ENCODE measurements around the gene TWIST2.

The TWIST2 gene

DNA sequence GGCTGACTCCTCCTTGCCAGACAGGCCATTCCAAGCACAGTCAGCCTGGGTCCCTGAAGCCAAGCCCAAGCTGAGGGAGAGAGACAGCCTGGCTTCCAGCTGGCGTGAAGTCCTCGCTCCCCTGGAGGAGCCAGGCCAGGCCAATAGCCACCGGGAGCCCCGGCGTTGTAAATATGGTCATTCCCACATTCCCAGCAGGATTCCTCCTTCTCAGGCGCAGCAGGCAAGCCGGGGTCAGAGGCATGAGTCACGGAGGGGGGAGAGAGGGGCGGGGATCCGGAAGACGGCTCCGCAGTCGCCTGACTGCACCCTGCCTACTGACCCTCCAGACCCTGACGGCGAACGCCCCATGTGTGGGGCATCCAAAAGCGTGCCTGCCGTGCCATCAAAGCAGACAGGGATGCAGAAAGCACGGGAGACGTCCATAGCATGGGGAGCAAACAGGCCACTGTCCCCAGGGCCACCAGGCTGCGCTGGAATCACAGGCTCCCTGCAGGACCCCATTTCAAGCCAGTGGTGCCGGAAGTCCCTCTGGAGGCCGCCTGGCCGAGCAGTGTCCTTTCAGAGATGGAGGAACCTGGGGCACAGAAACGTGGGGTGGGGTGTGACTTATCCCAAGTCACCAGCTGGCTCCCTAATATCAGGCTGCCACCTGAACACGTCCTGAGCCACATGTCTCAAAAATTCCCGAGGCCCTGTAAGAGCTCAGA lies 48.2 kb downstream of the TWIST2 start:
- Histone ChIP-seq H3K27me3 (ENCODE audit: control insufficient read depth, insufficient read depth, low read length, poor library complexity, severe bottlenecking) (no peaks in the 10 kb centered on the region), H3K4me3 (ENCODE audit: insufficient read depth, low read depth, low read length) (no peak overlapping the region), H3K27ac (ENCODE audit: insufficient read depth, low read depth, low read length, poor library complexity, severe bottlenecking) (no peak overlapping the region), H3K36me3 (ENCODE audit: control insufficient read depth, insufficient read depth, low read length) (no peaks in the 10 kb centered on the region), H3K9me3 (ENCODE audit: control insufficient read depth, low read length) (no peaks in the 10 kb centered on the region), H3K4me1 (ENCODE audit: control insufficient read depth, insufficient read depth, low read length) (peaks cover 22% of the 10 kb centered on the region)
- 33 to 36% methylated on average over 27 of the region's 27 CpGs for WGBS, 2 experiments

DNA sequence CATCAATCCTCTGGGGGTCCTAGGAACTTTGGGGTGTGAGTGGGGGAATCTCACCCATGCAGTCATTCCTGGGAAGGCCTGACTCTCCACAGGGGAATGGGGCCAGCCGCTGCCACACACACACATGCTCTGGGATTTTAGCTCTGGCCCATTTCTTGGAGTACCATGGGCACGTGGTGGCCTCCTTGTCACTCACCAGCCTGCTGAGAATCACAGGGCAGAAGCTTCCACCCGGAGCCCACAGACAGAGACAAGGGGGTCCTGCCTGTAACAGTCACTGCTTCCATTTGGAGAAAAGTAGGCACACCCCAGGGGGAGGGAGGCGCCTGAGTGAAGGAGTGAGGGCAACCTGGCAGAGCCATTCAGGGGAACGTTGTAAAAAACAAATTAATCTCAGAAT lies 48.8 kb downstream of the TWIST2 start:
- 73 to 78% methylated on average over 5 of the region's 5 CpGs for WGBS, 2 experiments
- no peaks in the 10 kb centered on the region for H3K9me3 ChIP-seq (ENCODE audit: control insufficient read depth, low read length)
- H3K4me3 ChIP-seq (ENCODE audit: insufficient read depth, low read depth, low read length) = no peak overlapping the region
- H3K36me3 ChIP-seq (ENCODE audit: control insufficient read depth, insufficient read depth, low read length) = no peaks in the 10 kb centered on the region
- H3K27ac ChIP-seq (ENCODE audit: insufficient read depth, low read depth, low read length, poor library complexity, severe bottlenecking) = no peak overlapping the region
- H3K27me3 ChIP-seq (ENCODE audit: control insufficient read depth, insufficient read depth, low read length, poor library complexity, severe bottlenecking) = no peaks in the 10 kb centered on the region
- peaks cover 26% of the 10 kb centered on the region for H3K4me1 ChIP-seq (ENCODE audit: control insufficient read depth, insufficient read depth, low read length)

DNA sequence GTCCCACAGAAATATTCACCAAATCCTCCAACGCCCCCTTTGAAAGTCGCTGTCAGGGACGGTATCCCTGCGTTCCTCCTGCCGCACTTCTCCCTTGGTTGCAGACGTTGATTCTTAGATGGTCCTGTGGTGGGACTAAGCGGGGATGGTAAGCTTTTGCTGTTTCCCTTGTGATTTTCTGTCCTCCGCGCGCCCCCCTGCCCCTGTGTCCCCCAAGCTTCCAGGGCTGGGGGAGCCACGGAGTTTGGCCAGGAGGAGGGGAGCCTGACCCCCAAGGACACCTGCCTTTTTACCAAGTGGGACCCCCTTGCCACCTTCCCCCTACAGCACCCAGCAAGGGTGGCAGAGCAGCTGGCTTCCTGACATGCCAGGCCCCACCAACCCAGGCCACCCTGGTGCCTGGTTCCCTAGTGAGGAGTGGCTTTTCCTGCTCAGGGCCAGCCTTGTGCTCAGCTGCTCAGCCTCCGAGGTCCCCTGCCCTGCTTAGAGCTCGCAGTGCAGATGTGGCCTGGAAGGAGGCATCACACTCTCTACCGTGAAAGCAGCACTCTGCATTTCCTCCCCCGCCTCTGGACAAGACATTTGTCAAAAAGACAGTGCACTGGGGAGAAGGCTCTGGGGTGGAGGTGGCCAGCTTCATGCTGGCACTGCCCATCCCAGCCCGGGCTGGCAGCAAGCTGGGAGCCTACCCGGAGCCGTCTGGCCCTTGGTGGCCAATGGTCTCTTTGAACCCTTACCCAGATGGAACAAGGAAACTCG lies 49.4 kb downstream of the TWIST2 start:
- Histone ChIP-seq H3K9me3 (ENCODE audit: control insufficient read depth, low read length) (no peaks in the 10 kb centered on the region), H3K27me3 (ENCODE audit: control insufficient read depth, insufficient read depth, low read length, poor library complexity, severe bottlenecking) (no peaks in the 10 kb centered on the region), H3K4me3 (ENCODE audit: insufficient read depth, low read depth, low read length) (no peak overlapping the region), H3K27ac (ENCODE audit: insufficient read depth, low read depth, low read length, poor library complexity, severe bottlenecking) (no peak overlapping the region), H3K36me3 (ENCODE audit: control insufficient read depth, insufficient read depth, low read length) (no peaks in the 10 kb centered on the region), H3K4me1 (ENCODE audit: control insufficient read depth, insufficient read depth, low read length) (peaks cover 27% of the 10 kb centered on the region)
- WGBS, 2 experiments = 87 to 91% methylated on average over 19 of the region's 19 CpGs

- Histone ChIP-seq H3K4me3 (ENCODE audit: insufficient read depth, low read depth, low read length) (no peak overlapping the region), H3K27ac (ENCODE audit: insufficient read depth, low read depth, low read length, poor library complexity, severe bottlenecking) (no peak overlapping the region), H3K36me3 (ENCODE audit: control insufficient read depth, insufficient read depth, low read length) (no peaks in the 10 kb centered on the region), H3K27me3 (ENCODE audit: control insufficient read depth, insufficient read depth, low read length, poor library complexity, severe bottlenecking) (no peaks in the 10 kb centered on the region), H3K9me3 (ENCODE audit: control insufficient read depth, low read length) (no peaks in the 10 kb centered on the region), H3K4me1 (ENCODE audit: control insufficient read depth, insufficient read depth, low read length) (peaks cover 25% of the 10 kb centered on the region)
- 79 to 82% methylated on average over 7 of the region's 7 CpGs for WGBS, 2 experiments
Measured at GRCh38 chr2:238897911-238898311, 50.0 kb downstream of the TWIST2 start.

DNA sequence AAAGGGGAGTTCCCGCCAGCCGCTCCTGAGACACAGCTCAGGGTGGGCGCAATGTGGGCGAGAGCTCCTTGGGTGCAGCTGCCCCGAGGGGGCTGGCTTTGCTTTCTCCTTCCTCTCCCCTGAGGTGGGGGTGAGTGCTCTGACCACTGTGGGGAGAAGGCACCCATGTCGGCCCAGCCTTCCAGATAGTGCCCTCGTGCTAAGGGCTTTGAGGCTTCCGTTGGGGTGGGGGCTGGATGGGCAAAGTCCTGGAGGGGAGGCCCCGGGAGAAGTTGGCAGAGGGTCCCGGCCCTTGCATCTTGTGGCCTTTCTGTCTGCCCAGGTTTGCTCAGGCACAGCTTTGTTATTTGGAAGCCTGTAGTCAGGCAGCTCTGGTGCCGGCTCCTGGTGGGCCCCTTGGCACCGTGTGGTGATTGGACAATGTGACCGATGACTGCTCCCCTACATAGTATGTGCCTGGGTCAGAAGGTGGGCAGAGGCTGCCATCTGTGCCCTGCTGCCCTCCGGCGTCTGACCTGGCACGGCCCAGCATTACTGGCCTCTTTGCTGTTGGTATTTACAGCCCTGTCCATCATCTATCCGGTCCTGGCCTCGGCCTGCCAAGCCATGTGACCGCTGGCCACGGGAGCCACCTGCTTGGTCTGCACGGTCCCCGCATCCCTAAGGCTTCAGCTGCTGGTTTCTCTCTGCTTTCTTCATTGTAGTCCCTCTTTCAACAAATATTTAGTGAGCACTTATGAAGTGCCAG lies 50.8 kb downstream of the TWIST2 start:
- H3K27me3 ChIP-seq (ENCODE audit: control insufficient read depth, insufficient read depth, low read length, poor library complexity, severe bottlenecking) = no peaks in the 10 kb centered on the region
- no peaks in the 10 kb centered on the region for H3K36me3 ChIP-seq (ENCODE audit: control insufficient read depth, insufficient read depth, low read length)
- no peak overlapping the region for H3K4me3 ChIP-seq (ENCODE audit: insufficient read depth, low read depth, low read length)
- peaks cover 22% of the 10 kb centered on the region for H3K4me1 ChIP-seq (ENCODE audit: control insufficient read depth, insufficient read depth, low read length)
- H3K9me3 ChIP-seq (ENCODE audit: control insufficient read depth, low read length) = no peaks in the 10 kb centered on the region
- H3K27ac ChIP-seq (ENCODE audit: insufficient read depth, low read depth, low read length, poor library complexity, severe bottlenecking) = no peak overlapping the region
- 93 to 95% methylated on average over 22 of the region's 22 CpGs for WGBS, 2 experiments

GRCh38 chr2:238899386-238899785 lies 51.5 kb downstream of the TWIST2 start:
- 89 to 91% methylated on average over 7 of the region's 7 CpGs for WGBS, 2 experiments
- Histone ChIP-seq H3K27ac (ENCODE audit: insufficient read depth, low read depth, low read length, poor library complexity, severe bottlenecking) (no peak overlapping the region), H3K4me1 (ENCODE audit: control insufficient read depth, insufficient read depth, low read length) (peaks cover 22% of the 10 kb centered on the region), H3K9me3 (ENCODE audit: control insufficient read depth, low read length) (no peaks in the 10 kb centered on the region), H3K36me3 (ENCODE audit: control insufficient read depth, insufficient read depth, low read length) (no peaks in the 10 kb centered on the region), H3K27me3 (ENCODE audit: control insufficient read depth, insufficient read depth, low read length, poor library complexity, severe bottlenecking) (no peaks in the 10 kb centered on the region), H3K4me3 (ENCODE audit: insufficient read depth, low read depth, low read length) (no peak overlapping the region)

DNA sequence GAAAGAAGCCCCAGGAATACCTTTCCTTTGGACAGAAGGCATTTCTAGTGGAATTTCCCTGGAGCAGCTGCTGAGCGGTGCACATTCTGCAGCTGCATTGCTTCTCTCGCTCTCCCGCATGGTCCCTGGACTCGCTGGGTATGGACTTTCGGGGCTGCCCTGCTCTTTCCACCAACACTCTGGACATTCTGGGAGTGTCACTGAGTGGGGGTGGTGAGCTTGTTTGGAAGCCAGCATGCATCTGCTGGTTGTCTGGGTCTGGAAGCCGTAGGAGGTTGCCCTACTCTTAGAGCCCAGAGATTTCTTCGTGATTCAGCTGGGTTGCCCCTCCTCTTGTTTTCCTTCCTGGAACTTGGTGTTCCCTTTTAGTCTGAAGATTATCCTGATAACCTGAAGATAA lies 52.6 kb downstream of the TWIST2 start:
- Histone ChIP-seq H3K27ac (ENCODE audit: insufficient read depth, low read depth, low read length, poor library complexity, severe bottlenecking) (no peak overlapping the region), H3K36me3 (ENCODE audit: control insufficient read depth, insufficient read depth, low read length) (no peaks in the 10 kb centered on the region), H3K27me3 (ENCODE audit: control insufficient read depth, insufficient read depth, low read length, poor library complexity, severe bottlenecking) (no peaks in the 10 kb centered on the region), H3K4me1 (ENCODE audit: control insufficient read depth, insufficient read depth, low read length) (peaks cover 18% of the 10 kb centered on the region), H3K4me3 (ENCODE audit: insufficient read depth, low read depth, low read length) (no peak overlapping the region), H3K9me3 (ENCODE audit: control insufficient read depth, low read length) (no peaks in the 10 kb centered on the region)
- WGBS, 2 experiments = 75 to 83% methylated on average over 7 of the region's 7 CpGs

- H3K4me1 ChIP-seq (ENCODE audit: control insufficient read depth, insufficient read depth, low read length) = peaks cover 11% of the 10 kb centered on the region
- 92 to 94% methylated on average over 14 of the region's 14 CpGs for WGBS, 2 experiments
- no peak overlapping the region for H3K4me3 ChIP-seq (ENCODE audit: insufficient read depth, low read depth, low read length)
Measured at GRCh38 chr2:238901461-238902057, 53.7 kb downstream of the TWIST2 start.

GRCh38 chr2:238902285-238902684 lies 54.4 kb downstream of the TWIST2 start:
- Histone ChIP-seq H3K4me3 (ENCODE audit: insufficient read depth, low read depth, low read length) (no peak overlapping the region), H3K36me3 (ENCODE audit: control insufficient read depth, insufficient read depth, low read length) (no peaks in the 10 kb centered on the region), H3K27ac (ENCODE audit: insufficient read depth, low read depth, low read length, poor library complexity, severe bottlenecking) (no peak overlapping the region), H3K9me3 (ENCODE audit: control insufficient read depth, low read length) (no peaks in the 10 kb centered on the region), H3K27me3 (ENCODE audit: control insufficient read depth, insufficient read depth, low read length, poor library complexity, severe bottlenecking) (no peaks in the 10 kb centered on the region), H3K4me1 (ENCODE audit: control insufficient read depth, insufficient read depth, low read length) (peaks cover 11% of the 10 kb centered on the region)
- 92 to 95% methylated on average over 2 of the region's 2 CpGs for WGBS, 2 experiments

More at GRCh38 chr2:238901461-238902057, 53.7 kb downstream of the TWIST2 start:
- H3K27me3 ChIP-seq (ENCODE audit: control insufficient read depth, insufficient read depth, low read length, poor library complexity, severe bottlenecking) = no peaks in the 10 kb centered on the region
- H3K36me3 ChIP-seq (ENCODE audit: control insufficient read depth, insufficient read depth, low read length) = no peaks in the 10 kb centered on the region
- no peak overlapping the region for H3K27ac ChIP-seq (ENCODE audit: insufficient read depth, low read depth, low read length, poor library complexity, severe bottlenecking)
- H3K9me3 ChIP-seq (ENCODE audit: control insufficient read depth, low read length) = no peaks in the 10 kb centered on the region

DNA sequence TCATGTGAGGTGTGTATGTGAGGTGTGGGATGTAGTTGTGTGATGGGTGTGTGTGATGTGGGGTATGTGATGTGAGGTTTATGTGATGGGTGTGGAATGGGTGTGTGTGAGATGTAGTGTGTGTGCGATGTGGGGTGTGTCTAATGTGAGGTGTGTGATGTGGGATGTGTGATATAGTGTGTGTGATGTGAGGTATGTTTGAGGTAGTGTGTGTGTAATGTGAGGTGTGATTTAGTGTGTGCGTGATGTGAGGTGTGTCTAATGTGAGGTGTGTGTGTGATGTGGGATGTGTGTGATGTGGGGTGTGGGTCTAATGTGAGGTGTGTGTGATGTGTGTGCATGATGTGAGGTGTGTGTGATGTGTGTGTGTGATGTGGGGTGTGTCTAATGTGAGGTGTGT lies 55.3 kb downstream of the TWIST2 start:
- Histone ChIP-seq H3K27ac (ENCODE audit: insufficient read depth, low read depth, low read length, poor library complexity, severe bottlenecking) (no peak overlapping the region), H3K4me3 (ENCODE audit: insufficient read depth, low read depth, low read length) (no peak overlapping the region)
- 95% methylated on average over 2 of the region's 2 CpGs for WGBS, 2 experiments

More for the DNA sequence above, 55.3 kb downstream of the TWIST2 start:
- no peaks in the 10 kb centered on the region for H3K27me3 ChIP-seq (ENCODE audit: control insufficient read depth, insufficient read depth, low read length, poor library complexity, severe bottlenecking)
- H3K9me3 ChIP-seq (ENCODE audit: control insufficient read depth, low read length) = no peaks in the 10 kb centered on the region
- H3K36me3 ChIP-seq (ENCODE audit: control insufficient read depth, insufficient read depth, low read length) = no peaks in the 10 kb centered on the region
- H3K4me1 ChIP-seq (ENCODE audit: control insufficient read depth, insufficient read depth, low read length) = peaks cover 11% of the 10 kb centered on the region

Measured in ectodermal cell (in vitro differentiated cells).